ENCODE measurements around the gene TRAK1.

Gene TRAK1

GRCh38 chr3:42220436-42221121 lies 129.4 kb downstream of the TRAK1 start:
- Histone ChIP-seq H3K9me3 (ENCODE audit: control insufficient read depth, low read length) (no peaks in the 10 kb centered on the region), H3K14ac (ENCODE audit: low read length in 2 of 2) (no peak overlapping the region), H4K8ac (ENCODE audit: low read length) (no peak overlapping the region), H3K27me3 (ENCODE audit: control insufficient read depth in 1 of 2, insufficient read depth in 1 of 2, low read length in 2 of 2) (no peaks in the 10 kb centered on the region), H3K27ac (ENCODE audit: low read length, poor library complexity, severe bottlenecking) (no peak overlapping the region), H3K4me3 (ENCODE audit: insufficient read depth in 1 of 2, low read depth in 1 of 2, low read length in 2 of 2) (no peak overlapping the region), H2AK5ac (ENCODE audit: low read length, severe bottlenecking) (no peak overlapping the region), H3K36me3 (ENCODE audit: control insufficient read depth in 1 of 2, insufficient read depth in 2 of 2, low read depth in 1 of 2, low read length in 2 of 2) (peaks cover 51 to 95% of the 10 kb centered on the region in 2 experiments), H2BK120ac (ENCODE audit: low read depth, low read length) (no peak overlapping the region), H3K23ac (ENCODE audit: low read length in 2 of 2) (no peak overlapping the region), H3K4ac (ENCODE audit: low read depth in 1 of 2, low read length in 2 of 2) (no peak overlapping the region), H2BK12ac (ENCODE audit: low read length in 2 of 2) (no peak overlapping the region), H2BK15ac (ENCODE audit: low read depth, poor library complexity, severe bottlenecking) (no peak overlapping the region), H3K79me1 (replicated peaks; ENCODE audit: low read length, poor library complexity, severe bottlenecking) (peaks cover 1% of the 10 kb centered on the region), H4K91ac (ENCODE audit: low read length) (no peak overlapping the region), H3K9ac (ENCODE audit: low read length) (no peak overlapping the region), H2BK5ac (ENCODE audit: low read depth, low read length, poor library complexity, severe bottlenecking) (no peak overlapping the region), H3K18ac (ENCODE audit: low read depth in 1 of 2, low read length in 2 of 2) (no peak overlapping the region), H2AFZ (ENCODE audit: low read depth, low read length) (no peak overlapping the region), H3K4me2 (ENCODE audit: low read length, poor library complexity, severe bottlenecking) (no peak overlapping the region), H3K4me1 (ENCODE audit: control insufficient read depth, insufficient read depth, low read depth, low read length) (no peaks in the 10 kb centered on the region)
- whole genome bisulfite sequencing = 97% methylated on average over 16 of the region's 17 CpGs
- DNase-seq = no peak

- 95% methylated on average over 31 of the region's 31 CpGs for WGBS
- H2BK15ac ChIP-seq (ENCODE audit: low read depth, poor library complexity, severe bottlenecking) = no peak overlapping the region
- no peak overlapping the region for H4K91ac ChIP-seq (ENCODE audit: low read length)
- H2AK5ac ChIP-seq (ENCODE audit: low read length, severe bottlenecking) = no peak overlapping the region
- H3K4me2 ChIP-seq (ENCODE audit: low read length, poor library complexity, severe bottlenecking) = no peak overlapping the region
- H3K18ac ChIP-seq (ENCODE audit: low read depth in 1 of 2, low read length in 2 of 2) = no peak overlapping the region
- H3K9ac ChIP-seq (ENCODE audit: low read length) = no peak overlapping the region
- no peak overlapping the region for H3K4ac ChIP-seq (ENCODE audit: low read depth in 1 of 2, low read length in 2 of 2)
- no peak overlapping the region for H3K23ac ChIP-seq (ENCODE audit: low read length in 2 of 2)
- no peak overlapping the region for H3K4me3 ChIP-seq (ENCODE audit: insufficient read depth in 1 of 2, low read depth in 1 of 2, low read length in 2 of 2)
- H3K36me3 ChIP-seq (ENCODE audit: control insufficient read depth in 1 of 2, insufficient read depth in 2 of 2, low read depth in 1 of 2, low read length in 2 of 2) = peaks cover 44 to 85% of the 10 kb centered on the region in 2 experiments
- H2AFZ ChIP-seq (ENCODE audit: low read depth, low read length) = no peak overlapping the region
- H2BK12ac ChIP-seq (ENCODE audit: low read length in 2 of 2) = no peak overlapping the region
- H3K27ac ChIP-seq (ENCODE audit: low read length, poor library complexity, severe bottlenecking) = no peak overlapping the region
- DNase-seq = no peak
- no peak overlapping the region for H3K14ac ChIP-seq (ENCODE audit: low read length in 2 of 2)
- H4K8ac ChIP-seq (ENCODE audit: low read length) = no peak overlapping the region
- H3K27me3 ChIP-seq (ENCODE audit: control insufficient read depth in 1 of 2, insufficient read depth in 1 of 2, low read length in 2 of 2) = no peaks in the 10 kb centered on the region
- H3K79me1 ChIP-seq (replicated peaks; ENCODE audit: low read length, poor library complexity, severe bottlenecking) = no peaks in the 10 kb centered on the region
- H2BK5ac ChIP-seq (ENCODE audit: low read depth, low read length, poor library complexity, severe bottlenecking) = no peak overlapping the region
- no peak overlapping the region for H2BK120ac ChIP-seq (ENCODE audit: low read depth, low read length)
- no peaks in the 10 kb centered on the region for H3K9me3 ChIP-seq (ENCODE audit: control insufficient read depth, low read length)
- no peaks in the 10 kb centered on the region for H3K4me1 ChIP-seq (ENCODE audit: control insufficient read depth, insufficient read depth, low read depth, low read length)
These were observed 132.0 kb downstream of the TRAK1 start for GRCh38 chr3:42222942-42223693.

- Histone ChIP-seq H3K4me2 (ENCODE audit: low read length, poor library complexity, severe bottlenecking) (no peak overlapping the region), H2AFZ (ENCODE audit: low read depth, low read length) (no peak overlapping the region), H2BK15ac (ENCODE audit: low read depth, poor library complexity, severe bottlenecking) (no peak overlapping the region), H3K4ac (ENCODE audit: low read depth in 1 of 2, low read length in 2 of 2) (no peak overlapping the region), H3K4me3 (ENCODE audit: insufficient read depth in 1 of 2, low read depth in 1 of 2, low read length in 2 of 2) (no peak overlapping the region), H3K36me3 (ENCODE audit: control insufficient read depth in 1 of 2, insufficient read depth in 2 of 2, low read depth in 1 of 2, low read length in 2 of 2) (peaks cover 39 to 77% of the 10 kb centered on the region in 2 experiments), H4K8ac (ENCODE audit: low read length) (peak overlapping the region; percentile 14), H3K9ac (ENCODE audit: low read length) (no peak overlapping the region), H2BK120ac (ENCODE audit: low read depth, low read length) (no peak overlapping the region), H3K4me1 (ENCODE audit: control insufficient read depth, insufficient read depth, low read depth, low read length) (no peaks in the 10 kb centered on the region), H4K91ac (ENCODE audit: low read length) (no peak overlapping the region), H3K18ac (ENCODE audit: low read depth in 1 of 2, low read length in 2 of 2) (no peak overlapping the region), H3K79me1 (replicated peaks; ENCODE audit: low read length, poor library complexity, severe bottlenecking) (no peaks in the 10 kb centered on the region), H2BK5ac (ENCODE audit: low read depth, low read length, poor library complexity, severe bottlenecking) (no peak overlapping the region), H3K9me3 (ENCODE audit: control insufficient read depth, low read length) (no peaks in the 10 kb centered on the region), H3K27ac (ENCODE audit: low read length, poor library complexity, severe bottlenecking) (no peak overlapping the region), H3K23ac (ENCODE audit: low read length in 2 of 2) (no peak overlapping the region), H3K14ac (ENCODE audit: low read length in 2 of 2) (no peak overlapping the region), H2BK12ac (ENCODE audit: low read length in 2 of 2) (no peak overlapping the region), H2AK5ac (ENCODE audit: low read length, severe bottlenecking) (no peak overlapping the region), H3K27me3 (ENCODE audit: control insufficient read depth in 1 of 2, insufficient read depth in 1 of 2, low read length in 2 of 2) (no peaks in the 10 kb centered on the region)
- no peak for DNase-seq
- WGBS = 83% methylated on average over 8 of the region's 9 CpGs
These were observed 133.0 kb downstream of the TRAK1 start for GRCh38 chr3:42224178-42224577.

DNA sequence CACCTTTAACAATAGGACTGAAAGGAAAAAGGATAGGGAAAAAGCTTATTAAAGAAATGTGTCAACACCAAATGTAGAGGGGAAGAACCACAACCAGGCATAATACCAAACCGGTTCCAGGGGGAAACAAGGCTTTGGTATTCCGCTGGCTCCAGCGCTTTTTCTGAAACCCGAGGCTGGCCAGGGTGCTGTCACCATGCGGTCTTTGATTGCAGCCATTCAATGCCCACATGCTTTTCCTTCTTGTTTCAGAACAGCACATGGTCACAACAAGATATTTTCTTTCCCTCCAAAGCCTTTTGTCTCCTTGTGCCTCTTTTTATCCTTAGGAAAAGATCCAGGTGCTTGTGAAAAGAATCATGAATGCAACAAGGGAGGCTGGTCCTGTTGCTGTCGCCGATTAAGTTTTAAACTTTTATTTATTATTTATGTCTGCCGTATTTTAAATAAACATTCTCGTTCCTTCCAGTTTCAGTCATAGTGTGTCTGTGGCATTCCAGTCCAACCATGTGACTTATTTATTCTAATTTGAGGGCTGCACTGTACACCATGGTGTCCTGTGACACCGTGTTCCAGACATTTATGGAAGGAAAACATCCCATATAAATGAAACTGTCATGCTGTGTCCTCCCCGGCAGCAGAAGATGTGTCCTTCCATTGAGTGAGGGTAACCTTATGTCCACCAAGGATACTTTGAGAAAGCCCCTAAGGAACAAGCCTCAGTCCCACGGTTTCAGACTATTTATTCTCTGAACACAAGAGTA lies 133.7 kb downstream of the TRAK1 start:
- H2BK15ac ChIP-seq (ENCODE audit: low read depth, poor library complexity, severe bottlenecking) = no peak overlapping the region
- H3K4ac ChIP-seq (ENCODE audit: low read depth in 1 of 2, low read length in 2 of 2) = no peak overlapping the region
- no peak overlapping the region for H2BK12ac ChIP-seq (ENCODE audit: low read length in 2 of 2)
- no peaks in the 10 kb centered on the region for H3K79me1 ChIP-seq (replicated peaks; ENCODE audit: low read length, poor library complexity, severe bottlenecking)
- peaks cover 2% of the 10 kb centered on the region for H3K4me1 ChIP-seq (ENCODE audit: control insufficient read depth, insufficient read depth, low read depth, low read length)
- DNase-seq = peak; percentile 54
- no peaks in the 10 kb centered on the region for H3K9me3 ChIP-seq (ENCODE audit: control insufficient read depth, low read length)
- no peak overlapping the region for H3K9ac ChIP-seq (ENCODE audit: low read length)
- H3K23ac ChIP-seq (ENCODE audit: low read length in 2 of 2) = no peak overlapping the region
- H2BK5ac ChIP-seq (ENCODE audit: low read depth, low read length, poor library complexity, severe bottlenecking) = no peak overlapping the region
- H3K27ac ChIP-seq (ENCODE audit: low read length, poor library complexity, severe bottlenecking) = no peak overlapping the region
- H3K14ac ChIP-seq (ENCODE audit: low read length in 2 of 2) = no peak overlapping the region
- peaks cover 36 to 71% of the 10 kb centered on the region in 2 experiments for H3K36me3 ChIP-seq (ENCODE audit: control insufficient read depth in 1 of 2, insufficient read depth in 2 of 2, low read depth in 1 of 2, low read length in 2 of 2)
- no peak overlapping the region for H2AFZ ChIP-seq (ENCODE audit: low read depth, low read length)
- no peak overlapping the region for H2BK120ac ChIP-seq (ENCODE audit: low read depth, low read length)
- H3K27me3 ChIP-seq (ENCODE audit: control insufficient read depth in 1 of 2, insufficient read depth in 1 of 2, low read length in 2 of 2) = no peaks in the 10 kb centered on the region
- no peak overlapping the region for H3K4me2 ChIP-seq (ENCODE audit: low read length, poor library complexity, severe bottlenecking)
- H3K18ac ChIP-seq (ENCODE audit: low read depth in 1 of 2, low read length in 2 of 2) = no peak overlapping the region
- no peak overlapping the region for H3K4me3 ChIP-seq (ENCODE audit: insufficient read depth in 1 of 2, low read depth in 1 of 2, low read length in 2 of 2)
- no peak overlapping the region for H2AK5ac ChIP-seq (ENCODE audit: low read length, severe bottlenecking)
- no peak overlapping the region for H4K91ac ChIP-seq (ENCODE audit: low read length)
- 64% methylated on average over 9 of the region's 12 CpGs for WGBS
- H4K8ac ChIP-seq (ENCODE audit: low read length) = no peak overlapping the region
